Right hindlimb (tissue), 1 donor: ENCODE results near the gene GPR107.

Experiments used
- DNase-seq: peaks from one replicate; pipeline ENCODE4 v3.0.0-alpha.2; 2018

GPR107 gene

DNA sequence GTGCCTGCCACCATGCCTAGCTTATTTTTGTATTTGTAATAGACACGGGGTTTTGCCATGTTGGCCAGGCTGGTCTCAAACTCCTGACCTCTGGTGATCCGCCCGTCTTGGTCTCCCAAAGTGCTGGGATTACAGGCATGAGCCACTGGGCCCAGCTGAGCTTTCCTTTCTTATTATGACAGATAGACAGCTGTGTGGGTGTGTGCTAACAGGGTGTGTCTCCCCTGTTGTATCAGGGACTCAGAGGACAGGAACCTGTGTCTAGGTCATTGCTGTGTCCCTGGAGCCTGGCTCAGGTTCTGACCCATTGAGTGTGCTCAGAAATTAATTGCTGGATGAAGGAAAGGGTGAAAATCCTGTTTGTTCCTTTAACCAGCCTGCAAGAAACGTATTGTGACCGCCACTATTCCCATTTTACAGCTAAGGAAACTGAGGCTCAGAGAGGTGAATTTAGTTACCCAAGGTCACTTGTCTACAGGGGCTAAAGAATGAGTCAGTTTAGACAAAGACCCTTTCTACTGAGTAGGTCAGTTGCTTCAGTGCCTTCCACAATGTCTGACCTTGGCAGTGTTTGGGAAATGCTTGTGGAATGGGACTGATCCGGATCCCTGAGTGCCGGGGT is 135.3 kb downstream of the GPR107 start:
- no peak for DNase-seq
